GM12872 (cell line): ENCODE data around the gene CCDC27.

ENCODE experiments used
- TF ChIP-seq, protein P1 (sequence below): IDR thresholded peaks from 3 replicates; pipeline ENCODE4 v1.5.1; 2011; ENCODE audit warnings: low read depth, mild to moderate bottlenecking, low read length, moderate library complexity; ENCODE audit not compliant: insufficient read depth

CCDC27 gene

DNA sequence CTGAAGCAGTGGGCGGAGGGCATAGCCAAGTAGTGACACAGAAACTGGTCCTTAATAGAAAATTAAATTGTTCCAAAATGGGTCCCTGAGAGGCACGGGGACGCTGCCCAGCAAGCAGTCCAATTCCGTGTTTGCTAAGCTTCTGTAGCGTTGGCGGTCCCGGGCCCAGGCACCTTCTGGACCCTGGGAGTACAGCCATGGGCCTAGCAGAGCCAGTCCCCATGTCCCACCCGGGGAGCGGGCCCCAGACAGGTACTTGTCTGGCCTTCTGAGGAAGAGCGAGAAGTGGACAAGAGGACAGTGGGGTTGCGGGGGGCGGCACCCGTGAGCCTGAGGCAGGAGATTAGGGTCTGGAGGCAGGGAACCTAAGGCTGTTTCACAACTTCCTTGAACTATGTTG lies 11.5 kb upstream of the CCDC27 start:
- TF ChIP-seq, protein P1, sequence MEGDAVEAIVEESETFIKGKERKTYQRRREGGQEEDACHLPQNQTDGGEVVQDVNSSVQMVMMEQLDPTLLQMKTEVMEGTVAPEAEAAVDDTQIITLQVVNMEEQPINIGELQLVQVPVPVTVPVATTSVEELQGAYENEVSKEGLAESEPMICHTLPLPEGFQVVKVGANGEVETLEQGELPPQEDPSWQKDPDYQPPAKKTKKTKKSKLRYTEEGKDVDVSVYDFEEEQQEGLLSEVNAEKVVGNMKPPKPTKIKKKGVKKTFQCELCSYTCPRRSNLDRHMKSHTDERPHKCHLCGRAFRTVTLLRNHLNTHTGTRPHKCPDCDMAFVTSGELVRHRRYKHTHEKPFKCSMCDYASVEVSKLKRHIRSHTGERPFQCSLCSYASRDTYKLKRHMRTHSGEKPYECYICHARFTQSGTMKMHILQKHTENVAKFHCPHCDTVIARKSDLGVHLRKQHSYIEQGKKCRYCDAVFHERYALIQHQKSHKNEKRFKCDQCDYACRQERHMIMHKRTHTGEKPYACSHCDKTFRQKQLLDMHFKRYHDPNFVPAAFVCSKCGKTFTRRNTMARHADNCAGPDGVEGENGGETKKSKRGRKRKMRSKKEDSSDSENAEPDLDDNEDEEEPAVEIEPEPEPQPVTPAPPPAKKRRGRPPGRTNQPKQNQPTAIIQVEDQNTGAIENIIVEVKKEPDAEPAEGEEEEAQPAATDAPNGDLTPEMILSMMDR: no peak

- TF ChIP-seq, protein P1: no peak
Measured at GRCh38 chr1:3741566-3742438, 10.4 kb upstream of the CCDC27 start.

GRCh38 chr1:3742439-3743298 lies 9.6 kb upstream of the CCDC27 start:
- TF ChIP-seq, protein P1: no peak

GRCh38 chr1:3743421-3743820 lies 8.8 kb upstream of the CCDC27 start:
- TF ChIP-seq, protein P1: no peak

DNA sequence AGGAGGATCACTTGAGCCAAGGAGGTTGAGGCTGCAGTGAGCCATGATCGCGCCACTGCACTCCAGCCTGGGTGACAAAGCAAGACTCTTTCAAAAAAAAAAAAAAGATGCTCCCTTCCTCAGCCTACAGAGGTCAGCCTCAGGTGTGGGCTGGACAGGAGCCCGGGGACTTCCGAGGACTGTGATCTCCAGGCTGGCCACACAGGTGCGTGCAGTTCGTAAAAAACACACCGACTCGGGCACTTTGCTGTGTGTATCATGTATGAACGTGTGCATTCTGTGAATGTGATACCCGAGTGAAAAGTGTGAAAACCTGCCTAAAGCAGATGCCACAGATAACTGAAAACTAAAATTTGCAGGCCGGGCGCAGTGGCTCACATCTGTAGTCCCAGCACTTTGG lies 8.4 kb upstream of the CCDC27 start:
- TF ChIP-seq, protein P1: no peak

DNA sequence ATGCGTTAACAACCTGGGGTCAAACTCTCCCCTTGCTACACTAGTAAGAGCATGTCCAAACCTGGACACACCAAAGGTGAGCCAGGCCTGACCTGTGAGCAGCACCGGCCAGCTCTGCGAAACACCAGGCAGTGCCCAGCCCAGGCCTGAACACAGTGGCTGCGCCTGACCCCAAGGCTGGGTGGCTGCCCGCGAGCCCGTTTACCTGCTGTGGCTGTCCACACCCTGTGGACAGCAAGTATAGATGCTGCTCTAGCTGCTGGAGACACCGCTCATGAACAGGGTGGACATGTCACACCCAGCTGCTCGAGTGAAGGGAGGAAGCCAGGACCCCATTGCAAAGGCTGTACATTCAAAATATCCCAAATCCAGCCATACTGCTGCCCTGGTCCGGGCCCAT lies 7.6 kb upstream of the CCDC27 start:
- TF ChIP-seq, protein P1: no peak

GRCh38 chr1:3745071-3745470 lies 7.2 kb upstream of the CCDC27 start:
- TF ChIP-seq, protein P1: no peak
